Measurements from ENCODE around the gene HIRA. TPM values are rescaled to one million over a fixed set of nuclear protein-coding genes. Genes with fewer than 3 reads are reported as not detected.

The HIRA gene
- total RNA-seq, 4 donors from 2014 or later: 14.8 to 23.0 (median 17.2) TPM

DNA sequence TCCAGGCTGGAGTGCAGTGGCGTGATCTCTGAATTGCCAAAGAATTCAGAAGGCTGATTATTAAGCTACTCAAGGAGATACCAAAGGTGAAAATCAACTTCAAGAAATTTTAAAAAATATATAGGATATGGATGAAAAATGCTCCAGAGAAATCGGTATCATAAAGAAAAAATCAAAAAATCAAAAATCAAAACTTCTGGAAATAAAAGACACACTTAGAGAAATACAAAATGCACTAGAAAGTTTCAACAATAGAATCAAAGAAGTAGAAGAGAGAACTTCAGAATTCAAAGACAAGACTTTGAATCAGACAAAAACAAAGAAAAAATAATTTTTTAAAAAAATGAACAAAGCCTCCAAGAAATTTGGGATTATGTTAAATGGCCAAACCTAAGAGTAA, 94.4 kb downstream of the HIRA start:
- no peak for TF ChIP-seq CTCF (IDR thresholded peaks at IDR 0.05; ENCODE audit: low read depth)

DNA sequence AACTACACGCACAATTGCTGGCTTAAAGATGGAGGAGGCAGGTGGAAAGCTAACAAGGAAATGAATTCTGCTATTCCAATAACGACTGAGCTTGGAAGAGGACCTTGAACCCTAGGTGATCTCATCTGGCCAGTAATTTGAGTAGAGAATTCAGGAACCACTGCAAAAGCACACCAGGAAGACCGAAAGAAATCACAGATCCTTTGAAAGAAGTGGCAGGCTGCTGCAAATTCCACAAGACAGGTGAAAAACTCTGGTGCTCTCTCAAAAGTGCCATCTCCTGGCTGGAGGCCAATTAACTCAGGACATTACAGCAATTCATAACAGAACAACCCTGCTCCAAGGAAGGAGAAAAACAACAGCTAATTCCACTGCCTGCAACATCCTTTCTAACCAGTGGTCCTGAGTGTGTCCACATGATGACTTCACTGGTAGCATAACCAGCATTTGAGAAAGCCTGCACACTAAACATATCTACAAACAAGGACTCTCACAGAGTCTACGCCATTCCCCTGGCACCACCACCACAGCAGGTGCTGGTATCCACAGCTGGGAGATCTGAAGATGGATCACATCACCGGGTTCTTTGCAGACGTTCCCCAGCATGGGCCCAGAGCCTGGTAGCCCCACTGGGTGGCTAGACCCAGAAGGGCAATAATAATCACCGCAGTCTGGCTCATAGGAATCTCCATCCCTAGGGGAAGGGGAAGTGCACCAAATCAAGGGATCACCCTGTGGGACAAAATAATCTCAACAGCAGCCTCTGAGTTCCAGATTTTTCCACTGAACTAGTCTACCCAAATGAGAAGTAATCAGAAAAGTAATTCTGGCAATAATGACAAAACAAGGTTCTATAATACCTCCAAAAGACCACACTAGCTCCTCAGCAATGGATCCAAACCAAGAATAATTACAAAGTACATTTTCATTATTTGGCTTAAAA, 95.1 kb downstream of the HIRA start:
- TF ChIP-seq CTCF (IDR thresholded peaks at IDR 0.05; ENCODE audit: low read depth): no peak

- TF ChIP-seq CTCF (IDR thresholded peaks at IDR 0.05; ENCODE audit: low read depth): no peak
These were observed 99.6 kb downstream of the HIRA start for GRCh38 chr22:19331975-19332374.

DNA sequence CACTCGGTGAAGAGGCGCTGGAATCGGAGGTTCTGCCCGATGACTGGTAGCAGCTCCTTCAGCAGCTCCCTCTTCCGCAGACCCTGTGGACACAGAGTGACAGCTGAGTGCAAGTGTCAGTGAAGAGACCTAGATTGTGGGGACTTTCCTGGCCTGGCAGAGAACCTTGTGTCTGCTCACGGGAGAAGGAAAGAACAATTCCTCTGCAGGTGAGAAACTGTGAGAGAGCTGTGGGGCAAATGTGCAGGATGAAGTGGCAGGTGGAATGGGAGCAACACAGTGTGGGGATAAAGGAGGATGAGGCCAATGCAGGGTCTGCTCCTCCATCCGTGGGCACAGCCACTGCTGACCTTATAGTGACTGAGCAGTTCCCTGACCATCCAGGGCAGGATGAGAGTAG, 100.1 kb downstream of the HIRA start:
- TF ChIP-seq CTCF (IDR thresholded peaks at IDR 0.05; ENCODE audit: low read depth): no peak

GRCh38 chr22:19330865-19331418, 100.6 kb downstream of the HIRA start:
- no peak for TF ChIP-seq CTCF (IDR thresholded peaks at IDR 0.05; ENCODE audit: low read depth)

GRCh38 chr22:19329454-19329853, 102.1 kb downstream of the HIRA start:
- no peak for TF ChIP-seq CTCF (IDR thresholded peaks at IDR 0.05; ENCODE audit: low read depth)

DNA sequence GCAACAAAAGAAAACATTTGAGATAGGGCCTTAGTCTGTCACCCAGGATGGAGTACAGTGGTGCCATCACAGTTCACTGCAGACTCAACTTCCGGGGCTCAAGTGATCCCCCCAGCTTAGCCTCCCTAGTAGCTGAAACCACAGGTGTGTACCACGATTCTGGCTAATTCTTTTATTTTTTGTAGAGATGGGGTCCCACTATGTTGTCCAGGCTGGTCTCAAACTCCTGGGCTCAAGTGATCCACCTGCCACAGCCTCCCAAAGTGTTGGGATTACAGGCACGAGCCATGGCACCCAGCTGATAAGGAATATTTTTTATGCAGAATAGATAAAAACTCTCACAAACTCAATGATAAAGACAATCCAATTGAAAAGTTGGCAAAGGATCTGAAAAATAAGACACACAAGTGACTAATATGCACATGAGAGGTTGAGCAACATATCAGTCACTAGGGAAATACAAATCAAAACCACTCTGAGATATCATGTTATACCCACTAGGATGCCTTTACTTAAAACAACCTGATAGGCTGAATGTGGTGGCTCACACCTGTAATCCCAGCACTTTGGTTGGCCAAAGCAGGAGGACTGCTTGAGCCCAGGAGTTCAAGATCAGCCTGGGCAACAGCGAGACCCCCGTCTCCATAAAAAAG, 106.1 kb downstream of the HIRA start:
- TF ChIP-seq CTCF (IDR thresholded peaks at IDR 0.05; ENCODE audit: low read depth): no peak
